Mucosa of rectum (tissue), 2 donors: ENCODE results near the gene DNM3.

ENCODE experiments used
- H3K27ac ChIP-seq, 2 donors: one replicate each; pipeline ENCODE4 v1.7.0; 2013; ENCODE audit warnings: inconsistent platforms in 2 of 2, low read depth in 2 of 2, low read length in 2 of 2
- H3K27me3 ChIP-seq, 2 donors: one replicate each; pipeline ENCODE4 v1.7.0; 2013; ENCODE audit warnings: low read length in 2 of 2; ENCODE audit not compliant: control insufficient read depth in 2 of 2, insufficient read depth in 2 of 2
- H3K36me3 ChIP-seq, 2 donors: one replicate each; pipeline ENCODE4 v1.7.0; 2013; ENCODE audit warnings: low read length in 2 of 2; ENCODE audit not compliant: control insufficient read depth in 2 of 2, insufficient read depth in 2 of 2
- H3K4me1 ChIP-seq, 2 donors: one replicate each; pipeline ENCODE4 v1.7.0; 2013; ENCODE audit warnings: low read length in 2 of 2, mild to moderate bottlenecking in 1 of 2; ENCODE audit not compliant: control insufficient read depth in 2 of 2, insufficient read depth in 2 of 2
- H3K4me3 ChIP-seq, 2 donors: one replicate each; pipeline ENCODE4 v1.7.0; 2013; ENCODE audit warnings: low read length in 2 of 2
- H3K9ac ChIP-seq, 2 donors: one replicate each; pipeline ENCODE4 v1.7.0; 2013; ENCODE audit warnings: low read length in 2 of 2, low read depth in 1 of 2, mild to moderate bottlenecking in 1 of 2
- H3K9me3 ChIP-seq, 2 donors: one replicate each; pipeline ENCODE4 v1.7.0; 2013; ENCODE audit warnings: low read length in 2 of 2; ENCODE audit not compliant: control insufficient read depth in 2 of 2
- donor health status: healthy.
- donor health status: Normal muscosa, but diverticular disease.

DNM3 gene

GRCh38 chr1:172393354-172393753 is 552.1 kb downstream of the DNM3 start:
- H3K4me3 ChIP-seq, result no peak overlapping the region
- peak overlapping the region in 1 of 2 donors; percentile 38 for H3K27ac ChIP-seq
- H3K4me1 ChIP-seq, result peaks cover 7 to 11% of the 10 kb centered on the region in 2 donors
- no peak overlapping the region for H3K9ac ChIP-seq
- no peaks in the 10 kb centered on the region for H3K27me3 ChIP-seq
- H3K36me3 ChIP-seq, result no peaks in the 10 kb centered on the region
- H3K9me3 ChIP-seq, result no peaks in the 10 kb centered on the region

DNA sequence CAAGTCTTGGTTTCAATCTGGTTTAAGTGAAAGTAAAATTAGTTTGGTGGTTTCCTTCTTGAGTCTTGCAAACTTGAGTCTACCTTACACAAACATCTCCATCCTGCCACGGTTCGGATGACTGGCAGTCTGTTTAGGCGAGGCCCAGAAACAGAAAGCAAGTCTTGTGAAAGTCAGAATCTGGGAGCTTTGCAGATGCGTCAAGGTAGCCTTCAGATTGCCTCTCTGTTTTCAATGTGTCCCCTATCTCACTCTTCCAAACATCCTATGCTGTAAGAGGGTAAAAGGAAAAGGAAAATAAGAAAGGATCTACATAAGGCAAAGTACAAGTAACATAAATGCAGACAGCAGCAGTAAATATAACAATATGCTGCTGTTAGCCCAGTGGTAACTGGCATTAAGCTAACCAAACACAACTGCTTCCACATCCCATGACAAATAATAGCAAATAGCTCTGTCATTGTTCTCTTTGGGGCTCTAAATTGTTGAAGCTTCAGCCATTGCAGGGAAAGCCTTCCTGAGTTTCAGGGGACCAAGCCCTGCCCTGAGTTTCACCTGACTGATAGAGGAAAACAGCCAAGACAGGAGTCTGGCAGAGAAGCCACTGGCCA is 552.9 kb downstream of the DNM3 start:
- Histone ChIP-seq H3K36me3 (no peaks in the 10 kb centered on the region), H3K4me3 (peak overlapping the region; percentile 16 to 57), H3K27ac (peak overlapping the region; percentile 32 to 50), H3K9me3 (no peaks in the 10 kb centered on the region), H3K9ac (peak overlapping the region; percentile 5 to 44), H3K27me3 (no peaks in the 10 kb centered on the region), H3K4me1 (peaks cover 9 to 11% of the 10 kb centered on the region in 2 donors)

DNA sequence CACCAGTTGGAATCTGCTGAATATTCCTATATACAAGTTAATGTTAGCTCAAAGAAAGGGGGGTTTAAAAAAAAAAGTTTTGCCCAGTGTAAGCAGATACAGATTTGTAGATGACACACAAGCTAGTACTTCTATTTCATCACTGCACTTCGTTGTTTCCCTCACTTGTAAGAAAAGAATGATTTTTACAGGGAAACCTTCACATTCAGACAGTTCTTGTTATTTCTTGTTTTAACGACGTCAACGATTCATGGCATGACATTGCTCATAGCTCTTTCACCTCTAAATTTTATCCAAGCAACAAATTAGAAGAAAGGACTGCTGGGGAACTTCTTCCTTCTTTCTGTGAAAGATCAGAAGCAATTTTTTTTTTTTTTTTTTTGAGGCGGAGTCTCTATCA is 553.5 kb downstream of the DNM3 start:
- peaks cover 11 to 13% of the 10 kb centered on the region in 2 donors for H3K4me1 ChIP-seq
- no peaks in the 10 kb centered on the region for H3K36me3 ChIP-seq
- no peaks in the 10 kb centered on the region for H3K27me3 ChIP-seq
- H3K9ac ChIP-seq, result peak overlapping the region in 1 of 2 donors; percentile 5
- H3K4me3 ChIP-seq, result no peak overlapping the region
- no peaks in the 10 kb centered on the region for H3K9me3 ChIP-seq
- H3K27ac ChIP-seq, result peak overlapping the region; percentile 32 to 50

DNA sequence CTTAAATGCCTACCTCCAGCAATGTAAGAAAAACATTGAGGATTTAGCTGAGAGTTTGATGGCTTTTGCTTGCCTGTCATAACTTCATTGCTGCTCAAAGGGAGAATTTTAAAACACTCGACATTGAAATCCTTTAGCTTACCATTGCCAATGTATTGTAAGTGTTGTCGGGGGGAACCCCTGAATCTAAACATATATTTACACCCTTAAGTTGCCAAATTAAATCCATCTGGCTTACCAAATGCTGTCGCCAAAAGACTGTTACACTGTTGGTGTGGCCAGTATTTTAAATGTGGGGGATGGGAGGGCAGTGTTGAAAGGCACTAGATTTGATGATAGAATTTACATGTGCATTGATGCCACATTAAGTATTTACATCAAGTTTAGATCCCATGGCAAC is 554.3 kb downstream of the DNM3 start:
- Histone ChIP-seq H3K36me3 (no peaks in the 10 kb centered on the region), H3K27me3 (no peaks in the 10 kb centered on the region), H3K4me3 (no peak overlapping the region), H3K4me1 (peaks cover 6 to 18% of the 10 kb centered on the region in 2 donors), H3K27ac (no peak overlapping the region), H3K9ac (no peak overlapping the region), H3K9me3 (no peaks in the 10 kb centered on the region)

- no peak overlapping the region for H3K9ac ChIP-seq
- H3K27ac ChIP-seq, result no peak overlapping the region
- no peaks in the 10 kb centered on the region for H3K27me3 ChIP-seq
- H3K36me3 ChIP-seq, result no peaks in the 10 kb centered on the region
- H3K4me3 ChIP-seq, result no peak overlapping the region
- peaks cover 5 to 18% of the 10 kb centered on the region in 2 donors for H3K4me1 ChIP-seq
- H3K9me3 ChIP-seq, result no peaks in the 10 kb centered on the region
Observed at GRCh38 chr1:172397221-172397620, 555.9 kb downstream of the DNM3 start.

DNA sequence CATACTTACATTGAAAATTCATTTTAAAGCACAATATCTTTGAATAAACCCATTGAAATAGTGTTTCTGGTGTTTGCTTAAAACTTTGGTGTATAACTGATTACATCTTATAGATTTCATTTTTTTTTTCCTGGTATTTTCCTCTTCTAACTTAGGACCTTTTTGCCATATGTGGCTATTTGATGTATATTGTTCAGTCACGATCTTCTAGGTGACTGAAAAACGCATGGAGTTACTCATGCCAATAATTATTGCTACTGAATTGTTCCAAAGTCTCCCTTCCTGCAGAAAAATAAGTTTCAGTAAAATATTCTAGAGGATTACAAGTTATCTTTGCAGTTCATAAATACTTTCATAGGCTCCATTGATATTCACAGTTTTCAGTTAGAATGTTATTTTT is 556.3 kb downstream of the DNM3 start:
- H3K4me1 ChIP-seq, result peaks cover 5 to 18% of the 10 kb centered on the region in 2 donors
- H3K9me3 ChIP-seq, result no peaks in the 10 kb centered on the region
- no peaks in the 10 kb centered on the region for H3K27me3 ChIP-seq
- H3K36me3 ChIP-seq, result no peaks in the 10 kb centered on the region
- no peak overlapping the region for H3K27ac ChIP-seq
- no peak overlapping the region for H3K9ac ChIP-seq
- H3K4me3 ChIP-seq, result no peak overlapping the region

GRCh38 chr1:172398193-172398592 is 556.9 kb downstream of the DNM3 start:
- no peak overlapping the region for H3K4me3 ChIP-seq
- H3K9ac ChIP-seq, result no peak overlapping the region
- no peak overlapping the region for H3K27ac ChIP-seq
- H3K9me3 ChIP-seq, result no peaks in the 10 kb centered on the region
- H3K4me1 ChIP-seq, result peaks cover 5 to 18% of the 10 kb centered on the region in 2 donors
- no peaks in the 10 kb centered on the region for H3K27me3 ChIP-seq
- no peaks in the 10 kb centered on the region for H3K36me3 ChIP-seq

DNA sequence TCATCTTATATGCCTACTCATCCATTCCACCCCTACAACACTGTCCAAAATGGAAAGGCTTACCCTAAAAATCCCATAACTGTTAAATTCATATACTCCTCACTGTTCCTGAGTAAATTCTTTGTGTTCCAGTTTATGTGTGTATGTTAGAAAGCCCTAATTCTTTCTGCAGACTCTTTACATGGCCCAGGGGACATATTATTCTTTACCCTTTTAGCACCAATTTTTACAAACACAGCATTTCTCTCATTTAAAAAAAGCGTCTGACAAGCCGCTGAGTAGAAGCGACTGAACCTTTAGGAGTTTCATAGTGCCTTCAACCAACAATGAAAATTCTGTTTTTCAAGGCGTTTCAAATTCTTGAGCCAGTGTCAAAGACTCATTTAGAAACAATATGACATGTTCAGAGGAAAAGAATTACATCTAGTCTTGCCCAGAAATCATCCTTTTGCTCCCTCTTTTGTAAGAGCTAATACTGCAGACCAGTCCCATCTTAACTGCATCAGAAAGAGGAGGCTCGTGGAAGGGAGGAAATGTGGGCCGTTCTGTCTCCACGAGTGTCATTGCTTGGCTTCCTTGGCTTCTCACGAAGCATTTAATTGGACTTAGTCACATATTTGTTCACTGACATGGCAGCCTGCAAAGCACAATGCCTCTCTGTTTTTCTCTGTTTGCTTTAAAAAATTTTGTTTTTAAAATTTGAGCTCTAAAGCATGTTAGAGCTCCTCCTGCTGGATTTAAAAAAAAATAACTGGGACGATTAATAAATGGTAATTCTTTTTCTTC is 557.9 kb downstream of the DNM3 start:
- Histone ChIP-seq H3K36me3 (no peaks in the 10 kb centered on the region), H3K27me3 (no peaks in the 10 kb centered on the region), H3K9me3 (no peaks in the 10 kb centered on the region), H3K9ac (peak overlapping the region; percentile 5 to 36), H3K4me3 (peak overlapping the region; percentile 31 to 66), H3K27ac (peak overlapping the region; percentile 11 to 50), H3K4me1 (peaks cover 4 to 14% of the 10 kb centered on the region in 2 donors)

DNA sequence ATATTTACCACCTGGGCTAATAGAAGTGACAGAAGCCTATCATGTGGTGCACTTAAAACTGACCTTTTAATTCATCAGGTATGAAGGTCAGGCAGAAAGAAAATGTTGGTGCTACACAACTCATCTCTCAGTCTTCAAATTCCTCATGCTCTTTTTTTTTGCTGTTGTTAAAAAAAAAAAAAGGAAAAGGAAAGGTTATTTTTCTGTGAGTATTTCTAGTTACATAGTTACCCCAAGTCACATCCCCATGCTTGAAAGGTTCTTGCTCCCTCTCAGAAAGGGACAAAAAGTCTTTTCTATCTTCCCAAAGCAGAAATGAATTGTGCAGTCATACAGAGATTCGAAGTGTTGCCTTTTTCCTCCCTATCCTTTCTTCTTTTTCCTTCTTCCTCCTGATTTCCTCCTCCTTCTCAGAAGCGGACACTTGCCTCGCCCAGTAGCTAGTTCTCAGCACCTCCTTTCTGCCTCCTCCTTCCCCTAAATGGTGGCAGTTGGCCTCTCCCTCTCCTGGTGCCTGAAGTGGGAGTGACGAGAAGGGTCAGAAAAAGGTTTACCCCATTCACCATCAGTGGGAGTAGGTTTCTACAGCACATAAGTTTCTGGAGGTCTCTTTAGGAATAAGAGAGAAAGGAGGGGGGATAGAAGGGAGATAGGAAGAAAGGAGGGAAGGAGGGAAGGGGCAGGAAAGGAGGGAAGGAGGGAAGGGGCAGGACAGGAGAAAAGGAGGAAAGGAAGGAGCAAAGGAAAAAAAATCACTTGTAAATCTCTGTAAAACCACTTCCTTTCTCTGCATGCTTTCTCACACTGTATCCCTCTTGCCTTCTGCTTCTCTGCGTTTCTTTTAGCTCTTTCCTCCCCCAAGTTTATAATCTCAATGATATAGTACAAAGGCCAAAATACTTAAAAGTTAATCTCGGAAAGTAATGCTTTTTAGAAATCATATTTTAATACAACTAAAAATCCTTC is 558.7 kb downstream of the DNM3 start:
- Histone ChIP-seq H3K9me3 (no peaks in the 10 kb centered on the region), H3K36me3 (no peaks in the 10 kb centered on the region), H3K4me1 (peaks cover 0 to 11% of the 10 kb centered on the region in 2 donors), H3K27ac (no peak overlapping the region), H3K9ac (no peak overlapping the region), H3K4me3 (no peak overlapping the region), H3K27me3 (no peaks in the 10 kb centered on the region)

GRCh38 chr1:172400722-172401105 is 559.4 kb downstream of the DNM3 start:
- H3K27ac ChIP-seq, result no peak overlapping the region
- H3K4me1 ChIP-seq, result peaks cover 0 to 11% of the 10 kb centered on the region in 2 donors
- H3K36me3 ChIP-seq, result no peaks in the 10 kb centered on the region
- no peak overlapping the region for H3K9ac ChIP-seq
- H3K27me3 ChIP-seq, result no peaks in the 10 kb centered on the region
- no peak overlapping the region for H3K4me3 ChIP-seq
- no peaks in the 10 kb centered on the region for H3K9me3 ChIP-seq
